BLaER1 treated with 17β-estradiol and CSF1 and Interleukin-3, amounts not matched to agents 10 nM and 100 nM (cell line): ENCODE measurements around the gene TMEM253.

Experiments used
- H3K27ac ChIP-seq, 11 experiments: shearing (Covaris generic); formaldehyde crosslinking; 2 replicates each; pipeline ENCODE4 v1.8.1; 2022
- H3K27me3 ChIP-seq, 11 experiments: shearing (Covaris generic); formaldehyde crosslinking; 2 replicates each; pipeline ENCODE4 v1.8.1; 2022
- H3K36me3 ChIP-seq, 11 experiments: shearing (Covaris generic); formaldehyde crosslinking; 2 replicates each; pipeline ENCODE4 v1.8.1; 2022
- H3K4me1 ChIP-seq, 10 experiments: shearing (Covaris generic); formaldehyde crosslinking; 2 replicates each; pipeline ENCODE4 v1.8.1; 2022
- H3K4me2 ChIP-seq, 11 experiments: shearing (Covaris generic); formaldehyde crosslinking; 2 replicates each; pipeline ENCODE4 v1.8.1; 2022
- H3K4me3 ChIP-seq, 10 experiments: shearing (Covaris generic); formaldehyde crosslinking; 2 replicates each; pipeline ENCODE4 v1.8.1; 2022
- H3K9ac ChIP-seq, 11 experiments: shearing (Covaris generic); formaldehyde crosslinking; 2 replicates each; pipeline ENCODE4 v1.8.1; 2022
- H3K9me3 ChIP-seq, 11 experiments: shearing (Covaris generic); formaldehyde crosslinking; replicated peaks in 1 of 11; 2 replicates each; pipeline ENCODE4 v1.8.1; 2022
- H4K20me1 ChIP-seq, 11 experiments: shearing (Covaris generic); formaldehyde crosslinking; 2 replicates each; pipeline ENCODE4 v1.8.1; 2022
- Cebpa-rat ChIP-seq, 11 experiments: shearing (Covaris generic); IDR thresholded peaks; 2 replicates each; pipeline ENCODE4 v1.8.1; 2022

TMEM253 gene

DNA sequence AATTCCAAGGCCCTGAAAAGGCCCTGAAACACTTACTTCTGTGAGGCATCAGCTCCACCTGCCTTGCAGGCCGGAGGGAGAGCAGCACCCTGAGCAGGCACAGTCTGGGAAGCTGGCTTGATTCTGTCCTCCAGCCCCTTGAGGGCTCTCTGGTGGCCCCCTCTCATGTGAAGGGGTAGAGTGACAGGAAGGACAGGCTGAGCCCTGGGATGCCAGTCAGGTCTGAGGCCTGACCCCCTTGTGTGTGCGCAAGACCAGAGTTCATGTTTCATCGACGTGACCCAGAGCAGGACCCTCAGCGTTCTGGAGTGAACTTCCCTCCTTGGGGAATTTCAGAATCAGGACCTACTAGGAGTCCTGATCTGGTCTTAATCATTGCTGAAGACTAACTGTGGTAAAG, 42.0 kb upstream of the TMEM253 start:
- Histone ChIP-seq H3K9ac (no peak overlapping the region), H4K20me1 (no peaks in the 10 kb centered on the region; a peak in 1 of 22 replicates), H3K9me3 (no peaks in the 10 kb centered on the region), H3K36me3 (no peaks in the 10 kb centered on the region), H3K27me3 (no peaks in the 10 kb centered on the region), H3K27ac (no peak overlapping the region), H3K4me1 (peaks cover 0 to 21% (median 17%) of the 10 kb centered on the region in 10 experiments; a peak in 17 of 20 replicates), H3K4me2 (no peak overlapping the region), H3K4me3 (no peak overlapping the region)
- no peak for TF ChIP-seq Cebpa-rat (IDR thresholded peaks at IDR 0.05)

DNA sequence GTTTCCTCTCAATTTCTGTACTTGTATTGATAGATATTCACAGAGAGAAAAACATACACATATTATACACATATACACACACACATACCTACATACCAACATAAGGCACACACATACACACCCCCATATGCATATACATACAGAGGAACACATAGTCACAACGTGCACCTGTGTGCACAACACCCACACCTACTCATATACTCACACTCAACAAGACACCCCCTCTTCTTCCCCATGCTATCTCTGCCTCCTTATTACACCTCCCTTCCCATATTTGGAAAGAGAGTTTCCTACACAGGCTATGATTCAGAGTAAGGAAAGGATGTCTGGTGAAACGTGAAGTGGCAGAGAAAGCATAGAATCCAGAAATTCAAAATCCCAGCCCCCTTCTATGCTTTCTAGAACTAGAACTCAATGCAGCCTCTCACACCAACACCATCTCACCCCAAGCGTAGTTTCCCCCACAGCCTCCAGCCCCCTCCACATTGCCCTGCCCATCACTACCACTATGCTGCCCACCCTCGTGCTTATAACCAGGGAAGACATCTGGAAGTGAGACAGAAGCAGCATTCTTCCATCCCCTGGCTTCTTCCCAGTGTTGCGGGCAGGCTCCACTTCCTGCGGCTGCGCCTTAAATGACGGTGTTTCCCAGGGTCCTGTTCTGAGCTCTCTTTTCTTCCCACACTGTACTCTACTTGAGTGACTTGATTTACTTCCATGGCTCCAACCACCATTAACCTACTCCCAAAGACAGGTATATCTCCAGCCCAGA, 40.8 kb upstream of the TMEM253 start:
- Histone ChIP-seq H3K9ac (no peak overlapping the region), H3K4me1 (peaks cover 0 to 21% (median 17%) of the 10 kb centered on the region in 10 experiments; a peak in 17 of 20 replicates)

DNA sequence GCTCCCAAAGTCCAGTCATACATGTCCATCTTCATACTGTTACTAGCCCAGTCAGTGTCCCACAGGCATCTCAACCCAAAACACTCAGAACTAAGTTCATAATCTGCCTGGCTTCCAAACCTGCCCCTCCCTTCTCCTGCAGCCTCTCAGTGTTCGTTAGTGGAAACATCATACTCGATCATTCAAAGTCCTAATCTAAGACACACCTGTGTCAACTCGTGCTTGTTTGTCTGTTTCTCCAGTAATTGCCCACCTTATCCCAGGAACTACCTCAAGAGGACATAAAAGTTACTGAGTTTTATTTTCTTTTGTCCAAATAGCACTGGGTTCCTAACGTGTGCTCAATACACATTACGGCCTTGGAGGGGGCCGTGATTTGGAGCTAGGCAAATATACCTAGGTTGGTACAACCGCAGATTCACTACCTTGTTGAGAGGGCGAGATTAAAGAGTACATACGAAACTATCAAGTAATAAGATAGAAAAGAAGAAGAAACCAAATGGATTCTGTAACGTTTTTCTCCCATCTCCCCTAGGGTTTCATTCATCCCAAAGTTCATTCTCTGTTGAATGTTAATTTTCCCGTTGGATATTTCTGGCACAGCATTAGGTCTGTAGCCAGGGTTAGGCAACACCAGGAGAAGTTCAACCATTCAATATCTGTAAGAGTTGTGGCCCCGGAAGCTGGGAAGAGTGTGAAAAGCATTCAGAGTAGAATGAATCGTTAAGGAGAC, 40.1 kb upstream of the TMEM253 start:
- no peak overlapping the region for H3K9ac ChIP-seq

More for the DNA sequence above, 40.8 kb upstream of the TMEM253 start:
- H3K27ac ChIP-seq, result no peak overlapping the region
- no peaks in the 10 kb centered on the region for H3K9me3 ChIP-seq
- H3K36me3 ChIP-seq, result no peaks in the 10 kb centered on the region
- H3K4me3 ChIP-seq, result no peak overlapping the region
- no peaks in the 10 kb centered on the region; a peak in 1 of 22 replicates for H4K20me1 ChIP-seq
- TF ChIP-seq Cebpa-rat (IDR thresholded peaks at IDR 0.05), result no peak
- H3K4me2 ChIP-seq, result no peak overlapping the region; a peak in 1 of 22 replicates
- no peaks in the 10 kb centered on the region for H3K27me3 ChIP-seq

DNA sequence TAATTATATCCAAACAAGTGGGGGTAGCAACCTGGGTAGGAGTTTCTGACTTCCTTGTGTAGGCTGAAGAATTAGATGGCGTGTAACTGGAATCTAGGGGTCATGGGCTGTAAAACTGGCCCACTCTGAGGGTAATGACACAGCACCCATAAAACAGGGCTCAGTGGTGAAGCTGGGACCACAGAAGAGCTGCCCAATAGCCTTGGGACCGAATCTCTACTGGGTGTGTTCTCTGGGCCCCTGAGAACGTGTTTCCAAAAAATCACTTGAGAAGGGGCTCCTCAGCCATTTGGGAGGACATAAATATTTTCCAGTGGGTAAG, 39.6 kb upstream of the TMEM253 start:
- H3K9ac ChIP-seq, result no peak overlapping the region
- peaks cover 0 to 21% (median 17%) of the 10 kb centered on the region in 10 experiments; a peak in 17 of 20 replicates for H3K4me1 ChIP-seq
- no peaks in the 10 kb centered on the region for H3K27me3 ChIP-seq
- no peak overlapping the region for H3K27ac ChIP-seq
- no peaks in the 10 kb centered on the region for H3K36me3 ChIP-seq
- H4K20me1 ChIP-seq, result no peaks in the 10 kb centered on the region; a peak in 1 of 22 replicates
- H3K9me3 ChIP-seq, result no peaks in the 10 kb centered on the region
- H3K4me2 ChIP-seq, result no peak overlapping the region
- TF ChIP-seq Cebpa-rat (IDR thresholded peaks at IDR 0.05), result no peak
- H3K4me3 ChIP-seq, result no peak overlapping the region

More for the DNA sequence above, 40.1 kb upstream of the TMEM253 start:
- H3K9me3 ChIP-seq, result no peaks in the 10 kb centered on the region
- H4K20me1 ChIP-seq, result no peaks in the 10 kb centered on the region; a peak in 1 of 22 replicates
- H3K36me3 ChIP-seq, result no peaks in the 10 kb centered on the region
- no peak overlapping the region for H3K4me2 ChIP-seq
- no peak for TF ChIP-seq Cebpa-rat (IDR thresholded peaks at IDR 0.05)
- no peaks in the 10 kb centered on the region for H3K27me3 ChIP-seq
- peaks cover 0 to 21% (median 17%) of the 10 kb centered on the region in 10 experiments; a peak in 17 of 20 replicates for H3K4me1 ChIP-seq
- no peak overlapping the region for H3K27ac ChIP-seq
- no peak overlapping the region for H3K4me3 ChIP-seq

DNA sequence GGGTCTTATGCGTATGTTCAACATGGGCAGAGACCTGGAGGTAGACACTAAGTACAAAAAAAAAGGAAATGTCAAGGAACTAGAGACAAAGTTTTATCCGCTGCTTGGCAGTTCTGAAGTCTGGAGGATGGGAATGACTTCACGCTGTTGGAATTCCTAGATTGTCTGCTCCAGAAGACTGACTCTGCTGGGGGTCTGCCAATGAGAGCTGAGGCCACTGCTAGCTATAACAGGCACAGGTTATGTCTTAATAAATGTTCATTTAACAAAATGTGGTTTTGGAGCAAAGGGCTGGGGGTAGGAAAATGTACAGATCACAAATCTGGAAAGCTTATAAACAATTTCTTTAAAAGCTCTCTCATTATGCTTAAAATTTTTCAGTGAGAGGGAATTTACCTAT, 37.4 kb upstream of the TMEM253 start:
- H3K4me1 ChIP-seq, result peaks cover 3 to 19% (median 17%) of the 10 kb centered on the region in 10 experiments; a peak in 18 of 20 replicates
- peak overlapping the region in 3 of 11 experiments; percentile 16 to 33 (median 31); a peak in 2 of 22 replicates for H3K27ac ChIP-seq
- no peaks in the 10 kb centered on the region for H3K36me3 ChIP-seq
- no peaks in the 10 kb centered on the region for H3K9me3 ChIP-seq
- H3K4me3 ChIP-seq, result no peak overlapping the region
- no peak for TF ChIP-seq Cebpa-rat (IDR thresholded peaks at IDR 0.05)
- H3K4me2 ChIP-seq, result peak overlapping the region in 8 of 11 experiments; percentile 31 to 72 (median 59); a peak in 16 of 22 replicates
- peaks cover 0 to 4% (median 3%) of the 10 kb centered on the region in 11 experiments; a peak in 17 of 22 replicates for H3K27me3 ChIP-seq
- H4K20me1 ChIP-seq, result peaks cover 0 to under 1% (median 0%) of the 10 kb centered on the region in 11 experiments; a peak in 2 of 22 replicates
- no peak overlapping the region for H3K9ac ChIP-seq

DNA sequence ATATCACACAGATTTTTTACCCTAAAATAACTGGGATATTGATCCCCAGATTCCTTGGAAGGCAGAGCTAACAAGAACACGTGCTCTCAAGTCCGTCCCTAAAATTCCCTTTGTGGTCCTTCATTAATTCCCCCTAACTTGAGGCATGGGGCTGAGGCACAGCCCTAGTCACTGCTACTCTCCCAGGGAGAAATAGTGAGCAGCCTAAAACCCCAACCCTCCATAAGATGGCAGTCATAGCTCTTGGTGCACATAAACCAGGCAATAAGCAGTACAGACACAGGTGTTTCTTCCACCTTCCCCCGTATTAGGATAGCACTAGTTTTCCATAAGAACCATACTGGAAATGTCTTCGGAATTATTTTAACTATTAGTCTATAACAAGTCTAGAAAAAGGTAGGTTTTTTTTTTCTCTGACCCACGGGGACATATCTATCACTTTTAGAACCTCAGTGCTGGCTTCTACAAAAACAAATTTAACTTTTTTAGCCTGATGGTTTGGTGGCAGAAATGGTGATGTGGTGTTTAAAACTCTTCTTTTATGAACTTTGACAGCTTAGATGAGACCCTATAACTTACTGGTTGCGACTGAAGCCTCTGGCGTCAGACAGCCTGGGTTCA, 33.9 kb upstream of the TMEM253 start:
- no peak for TF ChIP-seq Cebpa-rat (IDR thresholded peaks at IDR 0.05)
- H3K4me2 ChIP-seq, result no peak overlapping the region
- H3K27ac ChIP-seq, result no peak overlapping the region
- no peaks in the 10 kb centered on the region for H3K9me3 ChIP-seq
- no peak overlapping the region for H3K9ac ChIP-seq
- no peak overlapping the region for H3K4me3 ChIP-seq
- H3K4me1 ChIP-seq, result peaks cover 18 to 46% (median 40%) of the 10 kb centered on the region in 10 experiments
- H3K36me3 ChIP-seq, result no peaks in the 10 kb centered on the region
- peaks cover 10 to 22% (median 18%) of the 10 kb centered on the region in 11 experiments; a peak in 21 of 22 replicates for H3K27me3 ChIP-seq
- H4K20me1 ChIP-seq, result peaks cover 0 to 14% (median 0%) of the 10 kb centered on the region in 11 experiments; a peak in 4 of 22 replicates

DNA sequence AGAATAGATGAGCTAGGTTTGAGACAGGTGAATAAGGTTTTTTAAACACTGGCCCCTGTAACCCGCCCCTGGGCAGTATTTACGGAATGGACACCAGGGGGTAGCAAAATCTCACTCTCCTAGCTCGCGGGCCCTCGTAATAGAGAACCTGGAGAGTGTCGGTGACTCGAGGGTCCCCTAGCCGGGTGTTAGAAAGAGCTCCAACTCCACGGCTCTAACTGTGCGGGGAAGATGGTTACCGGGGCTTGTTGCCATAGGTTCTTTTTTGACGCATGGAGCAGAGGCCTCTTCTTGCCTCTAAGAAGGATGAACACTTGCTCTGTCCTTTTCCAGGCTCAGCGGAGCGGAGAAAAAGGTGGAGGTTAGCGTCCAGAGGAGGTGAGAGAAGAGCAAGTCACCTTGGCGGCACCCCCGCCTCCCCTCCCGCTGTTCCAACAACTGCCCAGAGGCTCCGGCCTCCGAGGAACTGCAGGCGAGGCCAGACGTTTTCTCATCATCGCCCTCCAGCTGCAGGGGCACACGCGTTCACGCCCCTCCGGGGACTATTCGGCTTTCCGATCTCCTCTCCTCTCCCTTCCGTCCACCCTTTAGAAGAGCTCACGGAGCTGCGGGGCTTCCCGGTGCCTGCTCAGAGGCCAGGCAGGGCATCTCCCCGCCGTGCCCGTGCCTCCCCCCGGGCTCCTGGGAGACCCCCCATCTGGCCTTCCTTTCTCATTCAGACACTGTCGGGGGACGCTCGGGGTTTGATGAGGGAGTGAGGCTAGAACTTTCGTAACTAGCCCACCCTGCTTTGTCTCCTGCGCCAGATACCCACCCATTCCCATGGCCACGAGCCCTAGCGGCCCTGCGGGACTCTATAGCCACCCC, 32.1 kb upstream of the TMEM253 start:
- peak overlapping the region in 6 of 11 experiments; percentile 92 to 97 (median 93); a peak in 6 of 22 replicates for H3K27ac ChIP-seq
- H3K4me1 ChIP-seq, result peaks cover 36 to 48% (median 41%) of the 10 kb centered on the region in 10 experiments
- H3K4me3 ChIP-seq, result peak overlapping the region; percentile 71 to 87 (median 78)
- no peaks in the 10 kb centered on the region for H3K9me3 ChIP-seq
- no peak for TF ChIP-seq Cebpa-rat (IDR thresholded peaks at IDR 0.05)
- H4K20me1 ChIP-seq, result peaks cover 0 to 14% (median 0%) of the 10 kb centered on the region in 11 experiments; a peak in 5 of 22 replicates
- H3K9ac ChIP-seq, result peak overlapping the region; percentile 84 to 90 (median 86); a peak in 21 of 22 replicates
- H3K27me3 ChIP-seq, result peaks cover 10 to 22% (median 18%) of the 10 kb centered on the region in 11 experiments; a peak in 21 of 22 replicates
- H3K4me2 ChIP-seq, result peak overlapping the region; percentile 88 to 99 (median 98)
- peaks cover 0 to 9% (median 0%) of the 10 kb centered on the region in 11 experiments; a peak in 10 of 22 replicates for H3K36me3 ChIP-seq
